Measurements from ENCODE around the gene YPEL1. TPM values are rescaled to one million over a fixed set of nuclear protein-coding genes. Genes with fewer than 3 reads are reported as not detected.

The YPEL1 gene
- total and polyA plus RNA-seq, 2 of the 8 experiments (the other 6 are each of a cell fraction or from before 2014, with no cell fraction given) = 6.0 to 6.7 TPM

DNA sequence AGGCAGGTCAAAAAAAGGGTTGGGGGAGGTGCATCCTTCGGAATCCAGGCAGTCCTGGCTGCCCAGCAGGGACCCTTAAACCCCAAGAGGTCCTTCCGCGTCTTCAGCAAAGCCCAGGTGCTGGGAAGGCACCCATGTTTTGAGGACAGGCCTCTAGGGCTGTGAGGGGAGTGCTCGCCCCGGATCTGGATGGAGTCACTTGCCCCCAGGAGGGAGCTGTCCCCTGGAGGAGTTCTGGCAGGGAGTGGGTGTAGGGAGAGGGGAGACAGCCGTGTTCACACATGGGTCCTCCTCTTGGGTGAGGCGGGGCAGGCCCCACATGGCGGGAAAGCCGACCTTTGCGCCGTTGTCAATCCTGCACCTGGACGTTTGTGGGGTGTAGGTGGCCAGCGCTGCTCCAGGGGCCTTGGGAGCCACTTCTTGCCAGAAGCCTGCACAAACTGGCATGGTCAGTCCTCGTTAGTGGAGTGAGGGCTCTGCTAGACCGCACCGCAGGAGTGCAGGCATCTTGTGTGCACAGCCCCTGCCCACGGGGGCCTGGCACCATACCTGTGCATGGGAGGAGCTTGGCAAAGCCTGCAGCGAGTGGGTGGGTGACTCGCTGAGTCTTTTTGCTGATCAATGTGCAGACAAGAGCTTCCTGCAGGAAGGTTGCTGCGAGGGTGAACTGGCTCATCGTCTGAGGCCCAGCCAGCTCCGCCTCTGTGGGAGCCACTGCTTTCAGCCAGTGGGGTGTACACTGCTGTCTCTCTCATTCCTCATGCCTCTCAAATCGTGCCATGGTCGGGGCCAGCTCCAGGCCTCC, 53.8 kb downstream of the YPEL1 start:
- POLR2A ChIA-PET (ENCODE audit: partially characterized antibody) = interaction anchor here (0.5 to 1.6 kb wide), 5 partner anchors 18 to 284 kb away, joined by 3 to 4 read pairs (median 3); no protein-coding TSS in a partner anchor
- CTCF ChIA-PET (ENCODE audit: partially characterized antibody) = interaction anchor here (0.6 to 1.9 kb wide), 5 partner anchors 10 to 291 kb away, joined by 3 to 4 read pairs (median 3); no protein-coding TSS in a partner anchor
- FAIRE-seq = no peak
- TF ChIP-seq HDAC2 (IDR thresholded peaks at IDR 0.05; ENCODE audit: borderline replicate concordance in 1 of 2, low read depth in 2 of 2, low read length in 2 of 2) (no peak), BRCA1 (IDR thresholded peaks at IDR 0.05; ENCODE audit: low read depth, low read length) (no peak), MAFK (IDR thresholded peaks at IDR 0.05; ENCODE audit: low read depth, low read length) (no peak), POU5F1 (IDR thresholded peaks at IDR 0.05; ENCODE audit: low read depth, low read length) (no peak), PHF8 (conservative IDR thresholded peaks at IDR 0.05; ENCODE audit: low read depth, low read length) (no peak), RAD21 (IDR thresholded peaks at IDR 0.05 in 1 of 2, conservative IDR thresholded peaks at IDR 0.05 in 1 of 2; ENCODE audit: low read depth in 2 of 2, low read length in 2 of 2) (no peak), SRF (IDR thresholded peaks at IDR 0.05; ENCODE audit: low read depth, low read length) (no peak), BACH1 (IDR thresholded peaks at IDR 0.05; ENCODE audit: low read length) (no peak), POLR2AphosphoS5 (IDR thresholded peaks at IDR 0.05; ENCODE audit: low read depth, low read length) (no peak), GABPA (IDR thresholded peaks at IDR 0.05; ENCODE audit: borderline replicate concordance, insufficient read depth, low read length) (no peak)
- TF ChIP-seq, protein P1, sequence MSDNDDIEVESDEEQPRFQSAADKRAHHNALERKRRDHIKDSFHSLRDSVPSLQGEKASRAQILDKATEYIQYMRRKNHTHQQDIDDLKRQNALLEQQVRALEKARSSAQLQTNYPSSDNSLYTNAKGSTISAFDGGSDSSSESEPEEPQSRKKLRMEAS (IDR thresholded peaks at IDR 0.05) = no peak

More for the DNA sequence above, 53.8 kb downstream of the YPEL1 start:
- Histone ChIP-seq H4K91ac (replicated peaks; ENCODE audit: insufficient read length, low read length) (no peak overlapping the region), H2AK5ac (ENCODE audit: low read depth, low read length) (no peak overlapping the region), H3K4me2 (ENCODE audit: insufficient read depth in 1 of 2, low read depth in 2 of 2, low read length in 2 of 2) (no peak overlapping the region), H3K9me3 (ENCODE audit: insufficient read depth in 2 of 2, low read depth in 1 of 2, low read length in 1 of 2) (peaks cover 0 to 7% of the 10 kb centered on the region in 2 experiments; a peak in 1 of 4 replicates), H3K9ac (replicated peaks in 1 of 4; ENCODE audit: extremely low read depth in 1 of 4, low read depth in 3 of 4, low read length in 3 of 4) (no peak overlapping the region), H3K23ac (ENCODE audit: insufficient read length) (no peak overlapping the region), H3K27me3 (replicated peaks in 1 of 4; ENCODE audit: control insufficient read depth in 3 of 4, extremely low read depth in 1 of 4, insufficient read depth in 3 of 4, low read length in 3 of 4) (no peaks in the 10 kb centered on the region), H2BK120ac (replicated peaks; ENCODE audit: low read depth, low read length) (no peak overlapping the region), H3K4ac (replicated peaks; ENCODE audit: insufficient read length, low read depth, low read length) (no peak overlapping the region), H3K56ac (replicated peaks; ENCODE audit: insufficient read length, low read depth, low read length) (no peak overlapping the region), H2BK5ac (ENCODE audit: low read depth, low read length) (no peak overlapping the region; the same call in 1 of the 2 replicates), H3K23me2 (ENCODE audit: low read depth, low read length) (no peaks in the 10 kb centered on the region), H3K27ac (ENCODE audit: low read depth, low read length) (no peak overlapping the region), H2BK20ac (ENCODE audit: low read length) (no peak overlapping the region), H4K8ac (ENCODE audit: extremely low read depth, insufficient read depth, low read length) (no peak overlapping the region), H3K14ac (ENCODE audit: insufficient read length) (no peak overlapping the region), H3K4me1 (replicated peaks in 1 of 4; ENCODE audit: control insufficient read depth in 3 of 4, insufficient read depth in 4 of 4, low read length in 3 of 4) (no peaks in the 10 kb centered on the region), H4K20me1 (replicated peaks in 1 of 2; ENCODE audit: control insufficient read depth in 1 of 2, insufficient read depth in 2 of 2, low read length in 2 of 2) (peaks cover 2 to 9% of the 10 kb centered on the region in 2 experiments), H2BK15ac (ENCODE audit: low read length) (no peak overlapping the region), H2AFZ (ENCODE audit: low read length) (no peak overlapping the region), H4K5ac (ENCODE audit: insufficient read length, low read depth, low read length) (no peak overlapping the region), H3K36me3 (ENCODE audit: control insufficient read depth in 2 of 4, insufficient read depth in 4 of 4, low read length in 3 of 4) (peaks cover 0 to 2% (median 0%) of the 10 kb centered on the region in 4 experiments; a peak in 4 of 8 replicates), H3K79me2 (ENCODE audit: control insufficient read depth in 1 of 2, insufficient read depth in 2 of 2, low read length in 2 of 2) (no peaks in the 10 kb centered on the region), H2BK12ac (ENCODE audit: low read depth, low read length) (no peak overlapping the region), H3K4me3 (ENCODE audit: extremely low read depth in 1 of 4, insufficient read depth in 2 of 4, low read depth in 3 of 4, low read length in 4 of 4) (no peak overlapping the region), H3K79me1 (ENCODE audit: low read depth, low read length) (no peaks in the 10 kb centered on the region), H3K18ac (ENCODE audit: extremely low read depth, low read length) (no peak overlapping the region)
- no peak for DNase-seq (ENCODE audit: low read depth in 1 of 2, low spot score in 2 of 2)
- WGBS, 2 experiments (ENCODE audit: extremely low coverage in 1 of 2, insufficient coverage in 1 of 2, insufficient read length in 1 of 2, insufficient replicate concordance in 2 of 2, low coverage in 1 of 2, low lambda C conversion rate in 2 of 2, missing lambda C conversion rate in 1 of 2) = 90% methylated on average over 24 of the region's 24 CpGs; no CpG with 5 or more reads in 1 of the 2 experiments

All from H1 (cell line).